DND-41 (cell line): Measurements from ENCODE around the gene PNMA8B.

Source experiments
- ATAC-seq: fragments of 200-7000 bp; cut with Tn5 transposase; 3 replicates; pipeline ENCODE4 v1.9.1; 2021; ENCODE audit warnings: low read depth; ENCODE audit not compliant: insufficient read depth
- DNase-seq: peaks from one replicate; pipeline ENCODE4 v3.0.0-alpha.2; 2020
- H2AFZ ChIP-seq: 2 replicates; pipeline ENCODE4 v1.6.0; 2012; ENCODE audit warnings: low read depth, low read length
- H3K27ac ChIP-seq: 2 replicates; pipeline ENCODE4 v1.5.1; 2012; ENCODE audit warnings: low read length, inconsistent platforms
- H3K27me3 ChIP-seq: fragments of 200-600 bp; sonication (generic); 2 replicates; pipeline ENCODE4 v1.6.0; 2012; ENCODE audit warnings: low read length, mild to moderate bottlenecking, inconsistent platforms; ENCODE audit not compliant: insufficient read depth, poor library complexity
- H3K36me3 ChIP-seq: 2 replicates; pipeline ENCODE4 v1.5.1; 2012; ENCODE audit warnings: low read length, inconsistent platforms; ENCODE audit not compliant: insufficient read depth
- H3K4me1 ChIP-seq: 2 replicates; pipeline ENCODE4 v1.5.1; 2012; ENCODE audit warnings: mild to moderate bottlenecking, low read length; ENCODE audit not compliant: insufficient read depth
- H3K4me2 ChIP-seq: 2 replicates; pipeline ENCODE4 v1.6.0; 2012; ENCODE audit warnings: mild to moderate bottlenecking, moderate library complexity, low read length, inconsistent platforms; ENCODE audit not compliant: insufficient read depth
- H3K4me3 ChIP-seq, 2 experiments: fragments of 200-600 bp in 1 of 2; shearing (Covaris generic) in 1 of 2; 2 replicates each; pipeline ENCODE4 v1.5.1; 2012 to 2016; ENCODE audit warnings: inconsistent platforms in 2 of 2, low read length in 2 of 2, mild to moderate bottlenecking in 2 of 2, low read depth in 1 of 2, moderate library complexity in 1 of 2
- H3K79me2 ChIP-seq: 2 replicates; pipeline ENCODE4 v1.6.0; 2012; ENCODE audit warnings: low read length, inconsistent platforms; ENCODE audit not compliant: insufficient read depth
- H3K9ac ChIP-seq: 2 replicates; pipeline ENCODE4 v1.6.0; 2012; ENCODE audit warnings: low read depth, mild to moderate bottlenecking, inconsistent platforms, low read length, moderate library complexity
- H3K9me3 ChIP-seq: 2 replicates; pipeline ENCODE4 v1.5.1; 2012; ENCODE audit warnings: low read length, moderate library complexity, mild to moderate bottlenecking, inconsistent platforms; ENCODE audit not compliant: insufficient read depth, severe bottlenecking
- H4K20me1 ChIP-seq: 2 replicates; pipeline ENCODE4 v1.6.0; 2012; ENCODE audit warnings: low read length; ENCODE audit not compliant: insufficient read depth
- CTCF ChIP-seq: IDR thresholded peaks from 2 replicates; pipeline ENCODE4 v1.5.1; 2012; ENCODE audit warnings: borderline replicate concordance, low read length, moderate library complexity, mild to moderate bottlenecking; ENCODE audit not compliant: poor library complexity, severe bottlenecking; ENCODE audit errors: extremely low read depth
- EZH2 ChIP-seq: IDR thresholded peaks from 3 replicates; pipeline ENCODE4 v1.6.1; 2012; ENCODE audit warnings: borderline replicate concordance, low read depth, mild to moderate bottlenecking, moderate library complexity, low read length, inconsistent platforms; ENCODE audit not compliant: severe bottlenecking

PNMA8B gene

DNA sequence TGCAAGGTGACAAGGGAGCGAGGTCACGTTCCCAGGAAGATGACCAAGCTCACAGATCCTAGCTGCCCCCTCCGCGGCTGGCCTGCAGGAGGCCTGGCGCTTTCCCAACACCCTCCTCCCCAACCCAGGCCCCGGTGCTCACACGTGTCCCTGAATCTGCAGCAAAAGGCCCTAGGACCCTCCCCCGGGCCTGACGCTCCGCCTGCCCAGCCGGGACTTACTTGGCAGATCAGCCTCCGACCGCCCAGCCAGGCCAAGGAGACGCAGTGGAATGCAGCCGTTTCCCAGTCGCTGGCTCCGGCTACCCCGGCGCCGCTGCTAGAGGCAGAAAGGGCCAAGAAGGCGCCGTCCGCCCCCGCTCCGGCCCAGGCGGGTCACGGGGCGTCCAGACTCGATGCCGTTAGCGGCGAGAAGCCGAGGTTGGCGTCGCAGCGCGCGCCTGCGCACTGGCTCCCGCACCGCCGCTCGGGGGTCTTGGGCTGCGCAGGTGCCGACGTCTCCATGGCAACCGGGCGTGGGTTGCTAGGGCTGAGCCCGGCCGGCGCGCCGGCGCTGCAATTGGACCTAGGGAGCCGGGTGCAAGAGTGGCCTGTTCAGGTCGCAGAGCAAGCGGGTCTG is 24.4 kb downstream of the PNMA8B start, which contains the start of gene PNMA8A:
TSS of gene PNMA8A (minus strand) at position 448 of the 618 bp plus-strand sequence. CDS start 528 bp downstream, outside the sequence.
- no peaks in the 10 kb centered on the region for H3K36me3 ChIP-seq
- H3K4me3 ChIP-seq, result no peak within 1 kb of the TSS
- no peaks in the 10 kb centered on the region for H3K79me2 ChIP-seq
- H4K20me1 ChIP-seq, result no peaks in the 10 kb centered on the region
- H3K27me3 ChIP-seq, result no peaks in the 10 kb centered on the region
- DNase-seq (no peak), ATAC-seq (no peak)
- H3K4me2 ChIP-seq, result no peak within 1 kb of the TSS
- H2AFZ ChIP-seq, result no peak within 1 kb of the TSS
- H3K4me1 ChIP-seq, result no peaks in the 10 kb centered on the region
- no peak within 1 kb of the TSS for H3K9ac ChIP-seq
- H3K9me3 ChIP-seq, result no peaks in the 10 kb centered on the region
- TF ChIP-seq EZH2 (no peak), CTCF (no peak)
- no peak within 1 kb of the TSS for H3K27ac ChIP-seq

DNA sequence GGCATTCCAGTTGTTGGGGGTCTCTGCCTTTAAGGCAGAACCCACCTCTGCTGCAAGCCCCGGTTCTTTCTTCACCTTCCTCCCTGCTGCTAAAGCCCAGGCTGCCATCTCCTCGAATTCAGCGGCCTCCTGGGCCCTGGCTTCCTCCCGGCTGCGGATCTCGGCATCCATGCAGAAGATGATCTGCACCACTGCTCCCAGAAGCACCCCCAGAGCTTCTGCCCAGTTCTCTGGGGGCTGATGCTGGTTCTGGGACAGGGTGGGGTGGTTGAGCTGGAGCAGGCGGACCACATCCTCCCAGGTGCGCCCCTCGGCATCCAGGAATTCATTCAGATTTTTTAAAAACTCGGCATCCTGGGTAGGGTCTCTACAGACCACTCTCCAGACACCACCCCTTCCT is 25.3 kb downstream of the PNMA8B start:
- H3K4me2 ChIP-seq, result no peak overlapping the region
- H3K27me3 ChIP-seq, result no peaks in the 10 kb centered on the region
- H3K4me1 ChIP-seq, result no peaks in the 10 kb centered on the region
- H4K20me1 ChIP-seq, result no peaks in the 10 kb centered on the region
- H3K79me2 ChIP-seq, result no peaks in the 10 kb centered on the region
- no peak overlapping the region for H3K4me3 ChIP-seq
- ATAC-seq (no peak), DNase-seq (no peak)
- no peak overlapping the region for H3K9ac ChIP-seq
- H2AFZ ChIP-seq, result no peak overlapping the region
- H3K9me3 ChIP-seq, result no peaks in the 10 kb centered on the region
- TF ChIP-seq CTCF, result no peak
- no peak for TF ChIP-seq EZH2
- H3K36me3 ChIP-seq, result no peaks in the 10 kb centered on the region
- H3K27ac ChIP-seq, result no peak overlapping the region

- Histone ChIP-seq H3K27me3 (no peaks in the 10 kb centered on the region), H2AFZ (no peak overlapping the region), H3K4me3 (no peak overlapping the region), H4K20me1 (no peaks in the 10 kb centered on the region), H3K4me2 (no peak overlapping the region), H3K4me1 (no peaks in the 10 kb centered on the region), H3K79me2 (no peaks in the 10 kb centered on the region), H3K9ac (no peak overlapping the region), H3K36me3 (no peaks in the 10 kb centered on the region), H3K9me3 (no peaks in the 10 kb centered on the region), H3K27ac (no peak overlapping the region)
- TF ChIP-seq EZH2, result no peak
- no peak for TF ChIP-seq CTCF
- ATAC-seq (no peak), DNase-seq (no peak)
These were observed 26.0 kb downstream of the PNMA8B start for GRCh38 chr19:46469541-46470185.
